ENCODE data around the gene KMT5C.
A peak's percentile ranks its signal among the peaks of the same experiment; 100 is the strongest.

The KMT5C gene

GRCh38 chr19:55347442-55348009 lies 7.8 kb downstream of the KMT5C start:
- TF ChIP-seq CTCF (IDR thresholded peaks at IDR 0.05) = no peak
- Mint-ChIP-seq H3K27me3 (ENCODE audit: low read depth, poor library complexity) (peaks cover 20% of the 10 kb centered on the region), H3K4me3 (peak overlapping the region; percentile 53), H3K4me1 (peaks cover 56% of the 10 kb centered on the region), H3K36me3 (ENCODE audit: low read depth) (peaks cover 22% of the 10 kb centered on the region), H3K27ac (peak overlapping the region; percentile 93), H3K9me3 (no peaks in the 10 kb centered on the region)
- DNase-seq = no peak

GRCh38 chr19:55348317-55349034 lies 8.8 kb downstream of the KMT5C start:
- peak overlapping the region; percentile 93 for H3K27ac Mint-ChIP-seq
- no peak for TF ChIP-seq CTCF (IDR thresholded peaks at IDR 0.05)
- peak; percentile 54 for DNase-seq
- peaks cover 66% of the 10 kb centered on the region for H3K4me1 Mint-ChIP-seq
- peak overlapping the region; percentile 61 for H3K4me3 Mint-ChIP-seq
- H3K9me3 Mint-ChIP-seq = no peaks in the 10 kb centered on the region
- peaks cover 12% of the 10 kb centered on the region for H3K36me3 Mint-ChIP-seq (ENCODE audit: low read depth)
- H3K27me3 Mint-ChIP-seq (ENCODE audit: low read depth, poor library complexity) = peaks cover 30% of the 10 kb centered on the region

- no peaks in the 10 kb centered on the region for H3K9me3 Mint-ChIP-seq
- TF ChIP-seq CTCF (IDR thresholded peaks at IDR 0.05) = no peak
- no peaks in the 10 kb centered on the region for H3K36me3 Mint-ChIP-seq (ENCODE audit: low read depth)
- DNase-seq = no peak
- peaks cover 48% of the 10 kb centered on the region for H3K27me3 Mint-ChIP-seq (ENCODE audit: low read depth, poor library complexity)
- no peak overlapping the region for H3K27ac Mint-ChIP-seq
- H3K4me1 Mint-ChIP-seq = peaks cover 54% of the 10 kb centered on the region
- H3K4me3 Mint-ChIP-seq = no peak overlapping the region
Observed at GRCh38 chr19:55350620-55351315, 11.1 kb downstream of the KMT5C start.

- Mint-ChIP-seq H3K4me1 (peaks cover 54% of the 10 kb centered on the region), H3K9me3 (no peaks in the 10 kb centered on the region), H3K27ac (no peak overlapping the region), H3K36me3 (ENCODE audit: low read depth) (no peaks in the 10 kb centered on the region), H3K4me3 (peak overlapping the region; percentile 25), H3K27me3 (ENCODE audit: low read depth, poor library complexity) (peaks cover 61% of the 10 kb centered on the region)
- no peak for TF ChIP-seq CTCF (IDR thresholded peaks at IDR 0.05)
- no peak for DNase-seq
Observed at GRCh38 chr19:55352040-55352439, 12.4 kb downstream of the KMT5C start.

GRCh38 chr19:55352549-55353145 lies 13.0 kb downstream of the KMT5C start:
- Mint-ChIP-seq H3K27ac (no peak overlapping the region), H3K9me3 (no peaks in the 10 kb centered on the region), H3K36me3 (ENCODE audit: low read depth) (no peaks in the 10 kb centered on the region), H3K4me1 (peaks cover 58% of the 10 kb centered on the region), H3K4me3 (peak overlapping the region; percentile 81), H3K27me3 (ENCODE audit: low read depth, poor library complexity) (peaks cover 67% of the 10 kb centered on the region)
- no peak for TF ChIP-seq CTCF (IDR thresholded peaks at IDR 0.05)
- no peak for DNase-seq

Measured in nephron progenitor cell (in vitro differentiated cells).